GM12892 (cell line): ENCODE results near the gene KCTD12.

Source experiments
- POLR2A ChIP-seq: IDR thresholded peaks from 2 replicates; pipeline ENCODE4 v1.6.1; 2011; ENCODE audit warnings: low read depth, low read length, control low read depth
- POLR2AphosphoS5 ChIP-seq: IDR thresholded peaks from 2 replicates; pipeline ENCODE4 v1.6.1; 2011; ENCODE audit warnings: low read depth, low read length, control low read depth

DNA sequence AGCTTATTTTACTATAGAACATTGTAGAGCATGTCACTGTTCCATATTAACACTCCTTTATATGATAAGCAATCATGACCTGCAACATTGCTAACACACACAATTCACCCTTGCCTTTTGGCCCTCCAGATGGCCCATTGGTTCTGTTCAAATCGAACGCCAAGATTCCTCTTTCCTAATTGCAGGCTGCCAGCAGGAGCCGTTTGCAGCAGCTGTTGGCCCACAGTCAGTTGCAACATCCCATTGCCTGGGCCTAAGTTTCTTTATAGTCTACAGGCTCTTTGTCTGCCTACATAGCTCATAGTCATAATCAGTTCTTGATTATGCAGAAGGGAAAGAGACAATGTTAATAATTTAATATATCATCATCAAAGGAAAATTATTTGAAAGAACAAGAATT, 37.6 kb downstream of the KCTD12 start:
- TF ChIP-seq POLR2AphosphoS5, result no peak
- TF ChIP-seq POLR2A, result no peak
